ENCODE data around the gene CPLX4. TPM values are rescaled to one million over a fixed set of nuclear protein-coding genes. Genes with fewer than 3 reads are reported as not detected.

CPLX4 gene
- total and polyA plus RNA-seq, 2 donors, result 0.05 TPM

GRCh38 chr18:59276047-59276446 lies 42.4 kb downstream of the CPLX4 start:
- Histone ChIP-seq H3K4me1 (ENCODE audit: control insufficient read depth in 2 of 2, insufficient read depth in 2 of 2, low read length in 2 of 2) (peaks cover 0 to 2% of the 10 kb centered on the region in 2 donors), H3K4me3 (ENCODE audit: low read length in 2 of 2) (no peak overlapping the region), H3K9me3 (ENCODE audit: control insufficient read depth in 2 of 2, insufficient read depth in 1 of 2, low read length in 1 of 2) (no peaks in the 10 kb centered on the region), H3K36me3 (ENCODE audit: control insufficient read depth in 2 of 2, insufficient read depth in 2 of 2, low read length in 1 of 2) (no peaks in the 10 kb centered on the region), H3K27ac (ENCODE audit: low read depth in 1 of 2, low read length in 1 of 2) (no peak overlapping the region), H3K27me3 (ENCODE audit: control insufficient read depth in 2 of 2, insufficient read depth in 1 of 2, low read length in 1 of 2) (peaks cover 53 to 85% of the 10 kb centered on the region in 2 donors)
- no peak for DNase-seq (ENCODE audit: low read depth in 6 of 9, low spot score in 9 of 9)
- 31% methylated on average over 5 of the region's 5 CpGs for WGBS

- H3K9me3 ChIP-seq (ENCODE audit: control insufficient read depth in 2 of 2, insufficient read depth in 1 of 2, low read length in 1 of 2), result no peaks in the 10 kb centered on the region
- no peak for DNase-seq (ENCODE audit: low read depth in 6 of 9, low spot score in 9 of 9)
- H3K4me3 ChIP-seq (ENCODE audit: low read length in 2 of 2), result no peak overlapping the region
- peaks cover 0 to 2% of the 10 kb centered on the region in 2 donors for H3K4me1 ChIP-seq (ENCODE audit: control insufficient read depth in 2 of 2, insufficient read depth in 2 of 2, low read length in 2 of 2)
- 24% methylated on average over 6 of the region's 6 CpGs for WGBS
- H3K27me3 ChIP-seq (ENCODE audit: control insufficient read depth in 2 of 2, insufficient read depth in 1 of 2, low read length in 1 of 2), result peaks cover 58 to 90% of the 10 kb centered on the region in 2 donors
- no peaks in the 10 kb centered on the region for H3K36me3 ChIP-seq (ENCODE audit: control insufficient read depth in 2 of 2, insufficient read depth in 2 of 2, low read length in 1 of 2)
- H3K27ac ChIP-seq (ENCODE audit: low read depth in 1 of 2, low read length in 1 of 2), result no peak overlapping the region
Measured at GRCh38 chr18:59275406-59275949, 43.0 kb downstream of the CPLX4 start.

- whole genome bisulfite sequencing, result 13% methylated on average over 18 of the region's 18 CpGs
- H3K27me3 ChIP-seq (ENCODE audit: control insufficient read depth in 2 of 2, insufficient read depth in 1 of 2, low read length in 1 of 2), result peaks cover 62 to 90% of the 10 kb centered on the region in 2 donors
Measured at GRCh38 chr18:59274533-59274928, 43.9 kb downstream of the CPLX4 start.

GRCh38 chr18:59273759-59274532 lies 44.5 kb downstream of the CPLX4 start:
- Histone ChIP-seq H3K4me3 (ENCODE audit: low read length in 2 of 2) (no peak overlapping the region), H3K9me3 (ENCODE audit: control insufficient read depth in 2 of 2, insufficient read depth in 1 of 2, low read length in 1 of 2) (no peaks in the 10 kb centered on the region), H3K4me1 (ENCODE audit: control insufficient read depth in 2 of 2, insufficient read depth in 2 of 2, low read length in 2 of 2) (peaks cover 0 to 2% of the 10 kb centered on the region in 2 donors), H3K27ac (ENCODE audit: low read depth in 1 of 2, low read length in 1 of 2) (no peak overlapping the region), H3K36me3 (ENCODE audit: control insufficient read depth in 2 of 2, insufficient read depth in 2 of 2, low read length in 1 of 2) (no peaks in the 10 kb centered on the region), H3K27me3 (ENCODE audit: control insufficient read depth in 2 of 2, insufficient read depth in 1 of 2, low read length in 1 of 2) (peaks cover 68 to 92% of the 10 kb centered on the region in 2 donors)
- no peak for DNase-seq (ENCODE audit: low read depth in 6 of 9, low spot score in 9 of 9)
- WGBS, result 7% methylated on average over 48 of the region's 48 CpGs

More at GRCh38 chr18:59274533-59274928, 43.9 kb downstream of the CPLX4 start:
- Histone ChIP-seq H3K36me3 (ENCODE audit: control insufficient read depth in 2 of 2, insufficient read depth in 2 of 2, low read length in 1 of 2) (no peaks in the 10 kb centered on the region), H3K4me1 (ENCODE audit: control insufficient read depth in 2 of 2, insufficient read depth in 2 of 2, low read length in 2 of 2) (peaks cover 0 to 2% of the 10 kb centered on the region in 2 donors), H3K9me3 (ENCODE audit: control insufficient read depth in 2 of 2, insufficient read depth in 1 of 2, low read length in 1 of 2) (no peaks in the 10 kb centered on the region), H3K27ac (ENCODE audit: low read depth in 1 of 2, low read length in 1 of 2) (no peak overlapping the region), H3K4me3 (ENCODE audit: low read length in 2 of 2) (no peak overlapping the region)
- no peak for DNase-seq (ENCODE audit: low read depth in 6 of 9, low spot score in 9 of 9)

- Histone ChIP-seq H3K9me3 (ENCODE audit: control insufficient read depth in 2 of 2, insufficient read depth in 1 of 2, low read length in 1 of 2) (no peaks in the 10 kb centered on the region), H3K36me3 (ENCODE audit: control insufficient read depth in 2 of 2, insufficient read depth in 2 of 2, low read length in 1 of 2) (no peaks in the 10 kb centered on the region), H3K4me1 (ENCODE audit: control insufficient read depth in 2 of 2, insufficient read depth in 2 of 2, low read length in 2 of 2) (peaks cover 0 to 2% of the 10 kb centered on the region in 2 donors), H3K27me3 (ENCODE audit: control insufficient read depth in 2 of 2, insufficient read depth in 1 of 2, low read length in 1 of 2) (peaks cover 76 to 94% of the 10 kb centered on the region in 2 donors), H3K27ac (ENCODE audit: low read depth in 1 of 2, low read length in 1 of 2) (no peak within 1 kb of the TSS), H3K4me3 (ENCODE audit: low read length in 2 of 2) (peak within 1 kb of the TSS in 1 of 2 donors; percentile 17)
- WGBS, result 5% methylated on average over 88 of the region's 88 CpGs
- DNase-seq (ENCODE audit: low read depth in 6 of 9, low spot score in 9 of 9), result no peak
Measured at GRCh38 chr18:59272891-59273758, 45.3 kb downstream of the CPLX4 start, which contains the start of gene RAX. Gene RAX (minus strand): TSS chr18:59273454. CDS start chr18:59273206, 248 bp downstream.

- H3K4me3 ChIP-seq (ENCODE audit: low read length in 2 of 2), result peak overlapping the region in 1 of 2 donors; percentile 17
- H3K27me3 ChIP-seq (ENCODE audit: control insufficient read depth in 2 of 2, insufficient read depth in 1 of 2, low read length in 1 of 2), result peaks cover 84 to 99% of the 10 kb centered on the region in 2 donors
- H3K4me1 ChIP-seq (ENCODE audit: control insufficient read depth in 2 of 2, insufficient read depth in 2 of 2, low read length in 2 of 2), result peaks cover 0 to 2% of the 10 kb centered on the region in 2 donors
- no peaks in the 10 kb centered on the region for H3K36me3 ChIP-seq (ENCODE audit: control insufficient read depth in 2 of 2, insufficient read depth in 2 of 2, low read length in 1 of 2)
- DNase-seq (ENCODE audit: low read depth in 6 of 9, low spot score in 9 of 9), result no peak
- 4% methylated on average over 52 of the region's 52 CpGs for WGBS
- no peaks in the 10 kb centered on the region for H3K9me3 ChIP-seq (ENCODE audit: control insufficient read depth in 2 of 2, insufficient read depth in 1 of 2, low read length in 1 of 2)
- H3K27ac ChIP-seq (ENCODE audit: low read depth in 1 of 2, low read length in 1 of 2), result no peak overlapping the region
Measured at GRCh38 chr18:59272221-59272888, 46.1 kb downstream of the CPLX4 start.

GRCh38 chr18:59271606-59272220 lies 46.7 kb downstream of the CPLX4 start:
- no peak for DNase-seq (ENCODE audit: low read depth in 6 of 9, low spot score in 9 of 9)
- 10% methylated on average over 14 of the region's 14 CpGs for WGBS
- Histone ChIP-seq H3K27me3 (ENCODE audit: control insufficient read depth in 2 of 2, insufficient read depth in 1 of 2, low read length in 1 of 2) (peaks cover 89 to 99% of the 10 kb centered on the region in 2 donors), H3K4me1 (ENCODE audit: control insufficient read depth in 2 of 2, insufficient read depth in 2 of 2, low read length in 2 of 2) (peaks cover 0 to 2% of the 10 kb centered on the region in 2 donors), H3K9me3 (ENCODE audit: control insufficient read depth in 2 of 2, insufficient read depth in 1 of 2, low read length in 1 of 2) (no peaks in the 10 kb centered on the region), H3K4me3 (ENCODE audit: low read length in 2 of 2) (no peak overlapping the region), H3K36me3 (ENCODE audit: control insufficient read depth in 2 of 2, insufficient read depth in 2 of 2, low read length in 1 of 2) (no peaks in the 10 kb centered on the region), H3K27ac (ENCODE audit: low read depth in 1 of 2, low read length in 1 of 2) (no peak overlapping the region)

GRCh38 chr18:59270689-59271257 lies 47.7 kb downstream of the CPLX4 start:
- H3K27me3 ChIP-seq (ENCODE audit: control insufficient read depth in 2 of 2, insufficient read depth in 1 of 2, low read length in 1 of 2), result peaks cover 89 to 99% of the 10 kb centered on the region in 2 donors
- no peaks in the 10 kb centered on the region for H3K9me3 ChIP-seq (ENCODE audit: control insufficient read depth in 2 of 2, insufficient read depth in 1 of 2, low read length in 1 of 2)
- H3K36me3 ChIP-seq (ENCODE audit: control insufficient read depth in 2 of 2, insufficient read depth in 2 of 2, low read length in 1 of 2), result no peaks in the 10 kb centered on the region
- 10% methylated on average over 4 of the region's 4 CpGs for WGBS
- peaks cover 0 to 2% of the 10 kb centered on the region in 2 donors for H3K4me1 ChIP-seq (ENCODE audit: control insufficient read depth in 2 of 2, insufficient read depth in 2 of 2, low read length in 2 of 2)
- H3K27ac ChIP-seq (ENCODE audit: low read depth in 1 of 2, low read length in 1 of 2), result no peak overlapping the region
- no peak for DNase-seq (ENCODE audit: low read depth in 6 of 9, low spot score in 9 of 9)
- no peak overlapping the region for H3K4me3 ChIP-seq (ENCODE audit: low read length in 2 of 2)

All from thymus (tissue), 11 donors.